ENCODE results near the gene SPON1. TPM values are rescaled to one million over a fixed set of nuclear protein-coding genes. Genes with fewer than 3 reads are reported as not detected.

The SPON1 gene
- total and polyA plus RNA-seq, 4 donors, result 0.72 to 4.9 (median 1.2) TPM

- DNase-seq (ENCODE audit: low spot score), result no peak
- H3K9ac ChIP-seq (ENCODE audit: low read depth in 1 of 2, low read length in 2 of 2), result no peak overlapping the region
- no peak overlapping the region for H3K27ac ChIP-seq (ENCODE audit: low read depth in 1 of 2, low read length in 2 of 2)
- no peaks in the 10 kb centered on the region for H3K27me3 ChIP-seq (ENCODE audit: control insufficient read depth in 4 of 4, insufficient read depth in 4 of 4, low read length in 3 of 4)
- TF ChIP-seq, protein P1, sequence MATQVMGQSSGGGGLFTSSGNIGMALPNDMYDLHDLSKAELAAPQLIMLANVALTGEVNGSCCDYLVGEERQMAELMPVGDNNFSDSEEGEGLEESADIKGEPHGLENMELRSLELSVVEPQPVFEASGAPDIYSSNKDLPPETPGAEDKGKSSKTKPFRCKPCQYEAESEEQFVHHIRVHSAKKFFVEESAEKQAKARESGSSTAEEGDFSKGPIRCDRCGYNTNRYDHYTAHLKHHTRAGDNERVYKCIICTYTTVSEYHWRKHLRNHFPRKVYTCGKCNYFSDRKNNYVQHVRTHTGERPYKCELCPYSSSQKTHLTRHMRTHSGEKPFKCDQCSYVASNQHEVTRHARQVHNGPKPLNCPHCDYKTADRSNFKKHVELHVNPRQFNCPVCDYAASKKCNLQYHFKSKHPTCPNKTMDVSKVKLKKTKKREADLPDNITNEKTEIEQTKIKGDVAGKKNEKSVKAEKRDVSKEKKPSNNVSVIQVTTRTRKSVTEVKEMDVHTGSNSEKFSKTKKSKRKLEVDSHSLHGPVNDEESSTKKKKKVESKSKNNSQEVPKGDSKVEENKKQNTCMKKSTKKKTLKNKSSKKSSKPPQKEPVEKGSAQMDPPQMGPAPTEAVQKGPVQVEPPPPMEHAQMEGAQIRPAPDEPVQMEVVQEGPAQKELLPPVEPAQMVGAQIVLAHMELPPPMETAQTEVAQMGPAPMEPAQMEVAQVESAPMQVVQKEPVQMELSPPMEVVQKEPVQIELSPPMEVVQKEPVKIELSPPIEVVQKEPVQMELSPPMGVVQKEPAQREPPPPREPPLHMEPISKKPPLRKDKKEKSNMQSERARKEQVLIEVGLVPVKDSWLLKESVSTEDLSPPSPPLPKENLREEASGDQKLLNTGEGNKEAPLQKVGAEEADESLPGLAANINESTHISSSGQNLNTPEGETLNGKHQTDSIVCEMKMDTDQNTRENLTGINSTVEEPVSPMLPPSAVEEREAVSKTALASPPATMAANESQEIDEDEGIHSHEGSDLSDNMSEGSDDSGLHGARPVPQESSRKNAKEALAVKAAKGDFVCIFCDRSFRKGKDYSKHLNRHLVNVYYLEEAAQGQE (IDR thresholded peaks at IDR 0.05), result no peak
- no peak for TF ChIP-seq HNF4A (conservative IDR thresholded peaks at IDR 0.05)
- TF ChIP-seq, protein P2, sequence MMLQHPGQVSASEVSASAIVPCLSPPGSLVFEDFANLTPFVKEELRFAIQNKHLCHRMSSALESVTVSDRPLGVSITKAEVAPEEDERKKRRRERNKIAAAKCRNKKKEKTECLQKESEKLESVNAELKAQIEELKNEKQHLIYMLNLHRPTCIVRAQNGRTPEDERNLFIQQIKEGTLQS (IDR thresholded peaks at IDR 0.05), result no peak
- TF ChIP-seq NR2F2 (IDR thresholded peaks at IDR 0.05), result no peak
- TF ChIP-seq HNF4G (IDR thresholded peaks at IDR 0.05), result no peak
- no peak for TF ChIP-seq RXRA (IDR thresholded peaks at IDR 0.05)
- TF ChIP-seq RAD21 (IDR thresholded peaks at IDR 0.05), result no peak
- TF ChIP-seq JUND (IDR thresholded peaks at IDR 0.05), result no peak
- TF ChIP-seq, protein P3, sequence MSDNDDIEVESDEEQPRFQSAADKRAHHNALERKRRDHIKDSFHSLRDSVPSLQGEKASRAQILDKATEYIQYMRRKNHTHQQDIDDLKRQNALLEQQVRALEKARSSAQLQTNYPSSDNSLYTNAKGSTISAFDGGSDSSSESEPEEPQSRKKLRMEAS (IDR thresholded peaks at IDR 0.05), result no peak
- no peak for TF ChIP-seq EGR1 (IDR thresholded peaks at IDR 0.05; ENCODE audit: low read depth in 2 of 2)
- TF ChIP-seq GABPA (IDR thresholded peaks at IDR 0.05 in 1 of 2, conservative IDR thresholded peaks at IDR 0.05 in 1 of 2), result no peak
- no peak for TF ChIP-seq CTCF (IDR thresholded peaks at IDR 0.05; ENCODE audit: low read depth, low read length, missing input control)
- TF ChIP-seq YY1 (IDR thresholded peaks at IDR 0.05), result no peak
- no peak for TF ChIP-seq FOXA1 (IDR thresholded peaks at IDR 0.05)
- no peak for TF ChIP-seq FOXA2 (IDR thresholded peaks at IDR 0.05)
- TF ChIP-seq TAF1 (conservative IDR thresholded peaks at IDR 0.05), result no peak
- no peak overlapping the region for H3K4me3 ChIP-seq (ENCODE audit: low read depth in 1 of 3, low read length in 3 of 3)
- no peaks in the 10 kb centered on the region for H3K36me3 ChIP-seq (ENCODE audit: control insufficient read depth in 4 of 4, insufficient read depth in 3 of 4, low read depth in 1 of 4, low read length in 3 of 4)
- no peaks in the 10 kb centered on the region for H3K9me3 ChIP-seq (ENCODE audit: control insufficient read depth in 4 of 4, low read length in 3 of 4)
- H3K4me1 ChIP-seq (ENCODE audit: control insufficient read depth in 4 of 4, insufficient read depth in 4 of 4, low read length in 3 of 4), result peaks cover 0 to 10% (median 6%) of the 10 kb centered on the region in 4 donors
- WGBS, result 90% methylated on average over 1 of the region's 1 CpG
Observed at GRCh38 chr11:14259878-14260277, 297.4 kb downstream of the SPON1 start.

GRCh38 chr11:14261066-14261465 is 298.5 kb downstream of the SPON1 start:
- H3K4me1 ChIP-seq (ENCODE audit: control insufficient read depth in 4 of 4, insufficient read depth in 4 of 4, low read length in 3 of 4), result peaks cover 0 to 10% (median 6%) of the 10 kb centered on the region in 4 donors
- DNase-seq (ENCODE audit: low spot score), result no peak
- TF ChIP-seq RXRA (IDR thresholded peaks at IDR 0.05) (no peak), GABPA (IDR thresholded peaks at IDR 0.05 in 1 of 2, conservative IDR thresholded peaks at IDR 0.05 in 1 of 2) (no peak), ZBTB33 (IDR thresholded peaks at IDR 0.05) (no peak), RAD21 (IDR thresholded peaks at IDR 0.05) (no peak), FOXA1 (IDR thresholded peaks at IDR 0.05) (no peak), FOXA2 (IDR thresholded peaks at IDR 0.05) (no peak), HNF4G (IDR thresholded peaks at IDR 0.05) (no peak), HNF4A (conservative IDR thresholded peaks at IDR 0.05) (no peak), SP1 (IDR thresholded peaks at IDR 0.05) (no peak), EGR1 (IDR thresholded peaks at IDR 0.05; ENCODE audit: low read depth in 2 of 2) (no peak)
- TF ChIP-seq, protein P1 (IDR thresholded peaks at IDR 0.05), result no peak
- TF ChIP-seq, protein P3 (IDR thresholded peaks at IDR 0.05), result no peak

More at GRCh38 chr11:14261066-14261465, 298.5 kb downstream of the SPON1 start:
- H3K4me3 ChIP-seq (ENCODE audit: low read depth in 1 of 3, low read length in 3 of 3), result no peak overlapping the region
- H3K27me3 ChIP-seq (ENCODE audit: control insufficient read depth in 4 of 4, insufficient read depth in 4 of 4, low read length in 3 of 4), result no peaks in the 10 kb centered on the region
- H3K36me3 ChIP-seq (ENCODE audit: control insufficient read depth in 4 of 4, insufficient read depth in 3 of 4, low read depth in 1 of 4, low read length in 3 of 4), result no peaks in the 10 kb centered on the region
- no peaks in the 10 kb centered on the region for H3K9me3 ChIP-seq (ENCODE audit: control insufficient read depth in 4 of 4, low read length in 3 of 4)
- no peak overlapping the region for H3K27ac ChIP-seq (ENCODE audit: low read depth in 1 of 2, low read length in 2 of 2)
- WGBS, result 83% methylated on average over 4 of the region's 4 CpGs
- H3K9ac ChIP-seq (ENCODE audit: low read depth in 1 of 2, low read length in 2 of 2), result no peak overlapping the region
